GM18505 (cell line): ENCODE measurements around the gene PGGHG.
"Not testable (repeated sequence)": the region's sequence is repeated elsewhere in the genome, so short reads cannot be mapped to it uniquely, and the experiment has no call there.

Source experiments
- ATAC-seq: cut with Tn5 transposase; IDR thresholded peaks from one replicate; pipeline ENCODE4 v1.9.1; 2021; ENCODE audit not compliant: unreplicated experiment
- POLR2A ChIP-seq: IDR thresholded peaks from 4 replicates; pipeline ENCODE4 v1.6.1; 2011; ENCODE audit warnings: borderline replicate concordance; ENCODE audit not compliant: insufficient read depth, insufficient read length; ENCODE audit errors: extremely low read depth

Gene PGGHG

DNA sequence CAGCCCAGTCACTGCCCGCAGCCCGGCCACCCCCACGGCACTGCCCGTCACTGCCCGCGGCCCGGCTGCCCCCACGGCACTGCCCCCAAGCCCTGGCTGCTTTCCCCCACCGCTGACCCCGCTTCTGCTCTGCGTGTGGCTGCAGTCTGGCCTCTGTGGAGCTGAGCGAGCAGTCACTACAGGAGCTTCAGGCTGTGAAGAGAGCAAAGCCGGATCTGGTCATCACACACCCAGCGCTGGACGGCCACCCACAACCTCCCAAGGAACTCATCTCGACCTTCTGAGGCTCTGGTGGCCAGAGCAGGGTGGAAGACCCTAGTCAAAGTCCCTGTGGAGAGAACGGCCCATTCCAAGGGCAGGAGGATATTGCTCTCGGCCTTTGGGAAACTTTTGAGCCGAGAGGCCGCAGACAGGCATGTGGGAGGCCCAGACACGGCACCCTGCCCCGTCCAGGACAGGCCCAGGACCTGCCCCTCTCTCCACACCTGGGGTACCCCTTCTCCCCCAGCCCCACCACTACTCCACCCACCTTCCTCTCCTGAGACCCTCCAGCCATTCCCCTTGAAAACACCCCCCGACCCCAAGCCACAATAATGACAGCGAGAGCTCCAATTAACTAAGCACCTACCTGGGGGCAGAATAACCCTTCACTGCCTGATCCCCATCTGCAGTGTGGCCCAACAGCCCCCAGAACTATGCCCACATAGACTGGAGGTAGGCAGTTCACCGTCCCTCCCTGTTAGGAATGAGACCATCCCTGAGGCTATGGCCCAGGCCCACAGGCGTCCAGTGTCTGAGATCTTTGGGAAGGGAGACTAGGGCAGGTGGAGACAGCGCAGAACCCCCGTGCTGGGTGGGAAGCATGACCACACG is 3.7 kb upstream of the PGGHG start:
- no peak for TF ChIP-seq POLR2A
- no peak for ATAC-seq

DNA sequence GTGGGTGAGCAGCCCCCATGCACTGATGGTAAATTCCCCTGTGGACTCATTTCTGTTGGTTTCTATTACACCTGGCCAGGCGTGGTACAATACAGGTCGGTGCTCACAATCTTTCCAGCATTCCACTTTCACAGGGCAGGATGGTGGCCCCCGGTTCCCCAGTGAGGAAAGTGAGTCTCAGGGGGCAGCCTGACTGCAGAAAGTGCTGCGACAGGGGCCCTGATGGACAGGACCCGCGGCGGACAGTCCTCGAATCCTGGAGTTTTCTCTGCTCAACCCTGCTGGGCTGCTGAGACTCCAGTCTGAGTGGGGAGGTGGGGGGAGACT is 3.1 kb upstream of the PGGHG start:
- no peak for TF ChIP-seq POLR2A
- ATAC-seq = no peak

DNA sequence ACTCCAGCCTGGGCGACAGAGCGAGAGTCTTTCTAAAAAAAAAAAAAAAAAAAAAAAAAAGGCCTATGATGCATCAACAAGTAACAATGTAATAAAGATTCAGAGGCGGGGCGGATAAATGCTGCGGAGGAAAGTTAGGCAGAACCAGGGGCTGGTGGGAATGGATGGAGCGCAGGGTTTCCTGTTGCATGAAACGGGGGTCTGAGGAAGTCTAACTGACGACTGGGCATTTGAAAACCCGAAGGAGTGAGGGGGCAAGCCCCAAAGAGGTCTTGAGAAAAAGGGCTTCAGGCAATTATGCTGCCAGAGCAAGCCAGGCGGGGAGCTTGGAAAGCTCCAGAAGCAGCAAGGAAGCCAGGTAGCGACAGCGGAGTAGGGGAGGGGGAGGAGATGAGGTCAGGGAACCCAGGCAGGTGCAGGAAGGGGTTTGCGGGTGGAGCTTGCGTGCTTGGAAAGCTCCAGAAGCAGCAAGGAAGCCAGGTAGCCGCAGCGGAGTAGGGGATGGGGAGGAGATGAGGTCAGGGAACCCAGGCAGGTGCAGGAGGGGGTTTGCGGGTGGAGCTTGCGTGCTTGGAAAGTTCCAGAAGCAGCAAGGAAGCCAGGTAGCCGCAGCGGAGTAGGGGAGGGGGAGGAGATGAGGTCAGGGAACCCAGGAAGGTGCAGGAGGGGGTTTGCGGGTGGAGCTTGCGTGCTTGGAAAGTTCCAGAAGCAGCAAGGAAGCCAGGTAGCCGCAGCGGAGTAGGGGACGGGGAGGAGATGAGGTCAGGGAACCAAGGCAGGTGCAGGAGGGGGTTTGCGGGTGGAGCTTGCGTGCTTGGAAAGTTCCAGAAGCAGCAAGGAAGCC is 1.7 kb upstream of the PGGHG start:
- not testable (repeated sequence) for ATAC-seq

DNA sequence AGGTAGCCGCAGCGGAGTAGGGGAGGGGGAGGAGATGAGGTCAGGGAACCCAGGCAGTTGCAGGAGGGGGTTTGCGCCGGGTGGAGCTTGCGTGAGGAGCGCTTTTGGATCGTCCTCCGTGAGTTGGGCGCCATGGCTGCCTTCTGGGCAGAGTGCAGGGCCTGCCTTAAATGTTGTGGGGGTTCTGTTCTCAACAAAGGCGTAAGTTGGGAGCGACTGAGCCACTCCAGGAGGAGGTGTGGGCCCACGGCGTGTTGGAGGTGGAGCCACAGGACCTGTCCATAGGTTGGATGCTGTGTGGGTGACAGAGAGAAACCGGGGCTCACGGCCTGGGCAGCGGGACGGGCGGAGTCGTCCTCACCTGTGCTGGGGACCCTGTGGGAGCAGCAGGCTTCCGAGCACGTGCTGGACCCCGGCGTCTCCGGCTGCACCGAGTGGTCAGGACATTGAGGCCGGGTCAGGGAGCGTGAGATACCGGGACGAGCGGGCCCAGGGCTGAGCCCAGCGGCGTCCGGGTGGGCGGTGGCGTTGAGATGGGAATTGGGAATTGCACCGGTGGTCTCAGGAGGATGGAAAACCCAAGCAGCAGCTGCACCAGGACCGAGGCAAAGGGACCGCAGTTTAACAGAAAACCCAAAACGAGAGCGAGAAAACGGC is 977 bp upstream of the PGGHG start:
- ATAC-seq = no peak
- TF ChIP-seq POLR2A = no peak

DNA sequence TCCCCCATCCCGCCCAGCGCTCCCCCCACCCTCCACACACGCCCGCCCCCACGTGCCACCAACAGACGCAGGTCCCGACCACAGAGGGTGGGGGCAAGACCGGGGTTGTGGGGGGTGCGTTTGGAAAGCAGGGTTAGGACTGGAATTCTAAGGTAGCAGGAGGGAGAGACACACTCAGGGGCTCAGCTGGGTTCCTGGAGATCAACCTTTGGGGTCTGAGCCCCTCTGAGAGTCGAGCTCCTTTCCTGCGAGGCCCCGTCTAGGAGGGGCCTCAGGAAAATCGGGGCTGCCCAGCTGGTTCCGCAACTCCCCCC is 429 bp downstream of the PGGHG start:
- ATAC-seq = no peak
- no peak for TF ChIP-seq POLR2A

DNA sequence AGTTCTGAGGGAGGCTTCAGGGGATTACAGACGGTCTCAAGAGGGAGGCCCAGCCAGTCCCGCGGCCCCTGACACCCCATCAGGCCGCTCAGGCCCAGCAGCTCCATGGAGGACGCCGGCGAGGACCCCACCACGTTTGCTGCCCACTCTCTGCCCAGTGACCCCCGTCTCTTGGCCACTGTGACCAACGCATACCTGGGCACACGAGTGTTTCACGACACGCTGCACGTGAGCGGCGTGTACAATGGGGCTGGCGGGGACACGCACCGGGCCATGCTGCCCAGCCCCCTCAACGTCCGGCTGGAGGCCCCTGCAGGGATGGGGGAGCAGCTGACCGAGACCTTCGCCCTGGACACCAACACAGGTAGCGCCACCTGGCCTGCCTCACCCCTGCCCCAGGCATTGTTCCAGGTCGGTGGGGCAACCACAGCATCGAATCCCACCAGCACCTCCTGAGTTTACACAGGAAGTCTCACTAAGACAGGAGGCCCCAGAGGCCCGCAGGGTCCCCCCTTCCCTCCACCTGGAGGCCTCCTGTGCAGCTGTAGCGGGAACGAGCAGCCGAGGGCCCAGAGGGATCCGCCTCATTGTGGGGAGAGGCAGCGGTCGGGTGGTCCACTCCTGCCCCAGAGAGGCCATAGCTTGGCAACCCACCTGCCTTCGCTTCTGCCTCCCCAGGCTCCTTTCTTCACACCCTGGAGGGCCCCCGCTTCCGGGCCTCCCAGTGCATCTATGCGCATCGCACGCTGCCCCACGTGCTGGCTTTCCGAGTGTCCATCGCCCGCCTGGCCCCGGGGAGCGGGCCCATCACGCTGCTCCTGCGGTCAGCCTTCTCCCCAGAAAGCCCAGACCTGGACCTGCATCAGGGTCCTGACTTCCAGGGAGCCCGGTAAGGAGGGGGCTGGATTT is 1.0 kb downstream of the PGGHG start:
- ATAC-seq = no peak
- TF ChIP-seq POLR2A = no peak

DNA sequence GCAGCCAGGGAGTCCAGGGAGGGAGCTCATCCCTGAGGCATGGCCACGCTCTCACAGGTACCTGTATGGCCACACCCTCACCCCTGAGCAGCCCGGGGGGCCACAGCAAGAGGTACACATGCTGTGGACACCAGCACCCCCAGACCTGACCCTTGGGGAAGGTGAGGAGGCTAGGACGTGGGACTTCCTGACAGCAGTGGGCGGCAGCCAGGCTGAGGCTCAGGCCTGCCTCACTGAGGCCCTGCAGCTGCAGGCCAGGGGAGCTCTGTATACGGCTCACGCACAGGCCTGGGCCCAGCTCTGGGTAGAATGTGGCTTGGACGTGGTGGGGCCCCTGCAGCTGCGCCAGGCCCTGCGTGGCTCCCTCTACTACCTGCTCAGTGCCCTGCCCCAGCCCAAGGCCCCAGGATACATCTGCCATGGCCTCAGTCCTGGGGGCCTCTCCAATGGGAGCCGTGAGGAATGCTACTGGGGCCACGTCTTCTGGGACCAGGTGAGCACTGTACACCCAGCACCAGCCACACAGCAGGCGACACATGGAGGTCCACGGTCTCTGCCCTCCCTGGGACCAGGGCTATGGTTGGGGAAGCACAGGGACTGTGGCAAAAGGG is 1.8 kb downstream of the PGGHG start:
- ATAC-seq = no peak
- no peak for TF ChIP-seq POLR2A

DNA sequence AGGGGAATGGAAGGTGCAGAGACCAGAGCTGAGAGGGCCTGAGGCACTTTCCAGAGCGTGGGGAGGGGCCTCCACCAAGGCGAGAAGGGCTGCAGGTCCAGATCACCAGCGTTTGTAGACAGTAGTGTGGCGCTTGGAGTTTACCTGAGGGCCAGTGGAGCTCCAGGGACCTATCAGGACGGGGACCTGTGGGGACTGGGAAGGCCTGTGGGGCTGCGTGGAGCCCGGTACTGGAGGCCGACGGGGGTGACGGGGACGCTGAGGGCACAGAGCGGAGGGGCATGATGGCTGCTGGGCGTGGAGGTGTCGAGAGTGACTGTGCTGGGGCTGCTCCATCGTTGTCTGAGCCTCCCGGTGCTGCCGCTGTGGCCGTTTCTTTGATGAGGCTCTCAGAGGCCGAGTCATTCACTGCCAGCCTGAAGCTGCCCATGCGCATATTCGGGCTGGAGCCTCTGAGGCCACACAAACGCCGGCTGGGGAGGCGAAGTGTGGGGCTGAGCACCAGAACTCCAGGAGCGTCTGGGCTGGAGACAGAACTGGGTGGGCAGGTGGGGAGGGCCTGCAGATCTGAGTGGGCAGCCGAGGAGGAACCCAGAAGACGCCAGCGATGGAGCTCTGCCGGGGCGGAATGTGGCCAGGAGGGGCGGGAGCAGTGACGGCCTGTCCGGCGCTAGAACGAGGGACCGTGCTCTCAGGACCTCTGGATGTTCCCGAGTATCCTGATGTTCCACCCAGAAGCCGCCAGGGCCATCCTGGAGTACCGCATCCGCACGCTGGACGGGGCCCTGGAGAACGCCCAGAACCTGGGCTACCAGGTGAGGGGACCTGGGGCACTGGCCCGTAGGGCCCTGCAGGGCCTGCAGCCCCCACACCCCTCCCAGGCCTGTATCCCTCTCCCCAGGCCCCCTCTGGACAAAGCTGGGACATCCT is 2.6 kb downstream of the PGGHG start:
- TF ChIP-seq POLR2A = no peak
- no peak for ATAC-seq

DNA sequence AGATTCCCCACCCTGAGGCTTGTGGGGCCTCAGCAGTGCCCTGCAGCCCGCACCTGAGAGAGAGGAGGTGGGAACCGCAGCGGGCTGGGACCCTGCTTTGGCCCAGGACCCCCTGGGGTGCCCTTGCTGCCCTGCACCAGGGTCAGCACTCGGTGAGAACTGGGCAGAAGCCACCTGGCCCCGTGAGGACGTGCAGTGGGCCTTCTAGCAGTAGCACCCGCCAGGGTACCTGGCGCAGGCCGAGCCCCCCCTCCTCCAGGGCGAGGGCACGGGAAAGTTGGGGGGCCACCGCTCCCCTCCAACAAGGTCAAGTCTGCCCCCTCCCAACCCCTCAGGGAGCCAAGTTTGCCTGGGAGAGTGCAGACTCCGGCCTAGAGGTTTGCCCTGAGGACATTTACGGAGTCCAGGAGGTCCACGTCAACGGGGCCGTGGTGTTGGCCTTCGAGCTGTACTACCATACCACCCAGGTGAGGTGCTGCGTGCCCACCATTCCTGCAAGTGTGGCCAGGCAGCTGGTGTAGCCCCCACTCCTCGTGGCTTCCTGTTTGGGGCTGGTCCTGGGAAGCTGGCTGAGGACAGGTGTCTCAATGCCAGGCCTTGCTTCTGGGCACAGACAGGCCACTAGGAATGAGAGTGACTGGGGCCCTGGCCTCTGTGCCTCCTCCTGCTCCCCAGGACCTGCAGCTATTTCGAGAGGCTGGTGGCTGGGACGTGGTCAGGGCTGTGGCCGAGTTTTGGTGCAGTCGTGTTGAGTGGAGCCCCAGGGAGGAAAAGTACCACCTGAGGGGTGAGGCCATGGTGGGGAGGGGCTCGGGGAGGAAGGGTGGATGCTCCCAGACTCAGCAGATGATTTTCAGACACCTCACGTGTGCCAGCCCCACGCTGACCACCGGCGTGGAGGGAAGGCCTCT is 3.5 kb downstream of the PGGHG start:
- TF ChIP-seq POLR2A = no peak
- ATAC-seq = no peak

DNA sequence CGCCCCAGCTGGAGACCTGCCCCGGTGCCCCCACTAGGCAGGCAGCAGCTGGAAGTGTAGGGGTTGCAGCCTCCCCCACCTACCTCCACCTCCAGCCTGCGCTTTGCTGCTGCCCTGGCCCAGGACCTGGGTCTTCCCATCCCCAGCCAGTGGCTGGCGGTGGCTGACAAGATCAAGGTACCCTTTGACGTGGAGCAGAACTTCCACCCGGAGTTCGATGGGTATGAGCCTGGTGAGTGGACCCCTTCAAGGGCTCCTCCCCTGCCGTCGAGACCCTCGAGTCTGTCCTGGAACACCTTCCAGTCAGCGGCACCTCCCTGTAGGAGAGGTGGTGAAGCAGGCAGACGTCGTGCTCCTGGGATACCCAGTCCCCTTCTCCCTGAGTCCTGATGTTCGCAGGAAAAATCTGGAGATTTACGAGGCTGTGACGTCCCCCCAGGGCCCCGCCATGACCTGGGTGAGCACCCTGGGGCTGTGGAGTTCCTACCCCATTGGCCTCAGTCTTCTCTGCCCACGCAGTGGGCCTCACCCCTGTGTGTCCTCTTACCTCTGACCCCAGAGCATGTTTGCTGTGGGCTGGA is 4.4 kb downstream of the PGGHG start:
- no peak for ATAC-seq
- TF ChIP-seq POLR2A = no peak
